HUDEP-2 (cell line): Measurements from ENCODE around the gene CEL.
"Not testable (repeated sequence)": the region's sequence is repeated elsewhere in the genome, so short reads cannot be mapped to it uniquely, and the experiment has no call there.

Source experiments
- DNase-seq, 76 experiments: peaks; one replicate each; lab custom pipeline; 2025; ENCODE audit not compliant: unreplicated experiment in 76 of 76; lab: John Stamatoyannopoulos, UW

CEL gene

GRCh38 chr9:133061764-133062145 is at the start of gene CEL:
TSS of gene CEL (plus strand) at chr9:133061981. CDS start at chr9:133062003, 22 bp downstream.
- DNase-seq = not testable (repeated sequence)

GRCh38 chr9:133014696-133015095 is 47.1 kb upstream of the CEL start:
- peak in 3 of 76 experiments; percentile 4 to 47 (median 16) for DNase-seq

GRCh38 chr9:133023117-133023890 is 38.5 kb upstream of the CEL start:
- DNase-seq = peak in 46 of 76 experiments; percentile 6 to 63 (median 35)

DNA sequence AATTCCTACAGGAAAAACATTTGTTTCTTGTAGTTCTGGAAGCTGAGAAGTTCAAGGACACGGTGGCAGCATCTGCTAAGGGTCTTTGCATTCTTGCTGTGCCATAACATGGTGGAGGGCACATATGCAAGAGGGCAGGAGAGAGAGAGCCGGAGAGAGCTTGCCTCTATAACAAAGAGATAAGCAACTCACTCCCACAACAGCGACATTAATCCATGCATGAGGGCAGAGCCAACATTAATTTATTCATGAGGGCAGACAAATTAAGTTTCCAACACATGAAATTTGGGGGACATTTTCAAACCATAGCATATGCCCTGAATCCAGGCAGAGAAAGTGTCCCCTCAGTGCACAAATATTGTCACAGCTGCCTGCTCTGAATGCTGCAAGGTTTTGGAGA is 35.4 kb upstream of the CEL start:
- no peak for DNase-seq

GRCh38 chr9:133027134-133027533 is 34.6 kb upstream of the CEL start:
- no peak for DNase-seq

DNA sequence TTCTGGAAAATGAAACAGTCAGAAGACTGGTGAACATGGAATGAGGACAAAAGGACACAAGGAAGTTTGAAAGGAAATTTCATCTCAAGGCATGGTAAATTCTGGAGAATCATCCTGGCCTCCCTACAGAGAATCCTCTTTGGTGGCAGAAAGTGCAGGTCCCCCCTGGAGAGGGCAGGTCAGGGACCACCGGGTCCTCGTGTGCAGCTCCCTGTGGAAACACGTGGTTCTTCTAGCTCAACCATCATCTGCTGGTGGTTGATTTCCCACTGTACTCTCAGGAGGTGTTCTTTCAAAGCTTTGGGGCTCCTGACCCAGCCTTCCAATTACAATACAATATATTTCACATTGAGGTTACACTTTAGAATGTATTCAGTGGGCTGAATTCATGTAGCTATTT is 33.6 kb upstream of the CEL start:
- DNase-seq = no peak

GRCh38 chr9:133029994-133030316 is 31.8 kb upstream of the CEL start:
- DNase-seq = no peak

- DNase-seq = peak; percentile 57 to 99 (median 91)
Observed at GRCh38 chr9:133030317-133031129, 31.3 kb upstream of the CEL start, which contains the start of gene GTF3C5. TSS of gene GTF3C5 (plus strand) at chr9:133030997. CDS start at chr9:133031012, 15 bp downstream.

- DNase-seq = no peak
Observed at GRCh38 chr9:133031130-133031422, 30.7 kb upstream of the CEL start.

DNA sequence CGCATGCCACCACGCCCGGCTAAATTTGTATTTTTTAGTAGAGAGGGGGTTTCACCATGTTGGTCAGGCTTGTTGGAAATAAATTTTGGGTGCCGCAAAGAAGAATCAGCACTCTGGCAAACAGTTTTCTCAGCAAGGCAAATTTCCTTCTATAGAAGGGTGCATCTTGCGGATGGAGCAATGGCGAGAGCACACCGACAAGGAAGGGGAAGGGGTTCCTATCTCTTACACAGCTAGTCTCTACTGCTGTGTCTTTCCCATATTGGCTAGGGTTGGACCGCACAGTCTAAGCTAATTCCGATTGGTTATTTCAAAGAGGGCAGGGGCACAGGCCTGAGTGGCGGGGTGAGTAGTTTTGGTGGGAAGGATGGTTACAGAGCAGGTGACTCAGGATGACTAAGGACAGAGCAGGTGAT is 30.3 kb upstream of the CEL start:
- peak in 1 of 76 experiments; percentile 24 for DNase-seq

- DNase-seq = no peak
Observed at GRCh38 chr9:133032171-133032570, 29.6 kb upstream of the CEL start.

DNA sequence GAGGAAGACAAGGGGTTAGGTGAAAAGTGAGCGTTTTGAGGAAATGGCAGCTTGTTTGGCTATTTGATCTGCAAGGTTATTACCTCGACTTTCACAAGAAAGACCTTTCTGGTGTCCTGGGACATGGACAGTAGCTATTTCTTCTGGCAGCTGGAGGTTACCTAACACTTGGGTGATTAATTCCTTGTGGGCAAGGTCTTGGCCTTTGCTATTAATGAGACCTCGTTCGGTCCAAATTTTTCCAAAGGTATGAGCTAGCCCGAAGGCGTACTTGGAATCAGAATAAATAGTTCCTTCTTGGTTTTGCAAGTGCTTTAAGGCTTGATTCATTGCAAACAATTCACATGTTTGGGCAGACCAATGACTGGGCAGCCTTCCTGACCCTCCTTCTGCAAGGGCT is 26.1 kb upstream of the CEL start:
- DNase-seq = no peak

- no peak for DNase-seq
Observed at GRCh38 chr9:133037775-133038515, 23.8 kb upstream of the CEL start.

DNA sequence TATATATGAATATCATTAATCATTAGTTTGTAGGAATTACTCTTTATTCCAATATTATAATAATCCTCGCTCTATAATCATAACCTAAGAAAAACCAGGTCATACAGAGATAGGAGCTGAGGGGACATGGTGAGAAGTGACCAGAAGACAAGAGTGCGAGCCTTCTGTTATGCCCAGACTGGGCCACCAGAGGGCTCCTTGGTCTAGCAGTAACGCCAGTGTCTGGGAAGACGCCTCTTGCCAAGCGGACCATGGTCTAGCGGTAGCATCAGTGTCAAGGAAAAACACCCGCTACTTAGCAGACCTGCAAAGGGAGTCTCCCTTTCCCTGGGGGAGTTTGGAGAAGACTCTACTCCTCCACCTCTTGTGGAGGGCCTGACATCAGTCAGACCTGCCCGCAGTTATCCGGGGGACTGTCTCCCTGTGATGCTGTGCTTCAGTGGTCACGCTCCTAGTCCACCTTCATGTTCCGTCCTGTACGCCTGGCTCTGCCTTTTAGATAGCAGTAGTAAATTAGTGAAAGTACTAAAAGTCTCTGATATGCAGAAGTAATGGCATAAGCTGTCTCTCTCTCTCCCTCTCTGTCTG is 20.8 kb upstream of the CEL start:
- peak in 50 of 76 experiments; percentile 8 to 77 (median 39) for DNase-seq

DNA sequence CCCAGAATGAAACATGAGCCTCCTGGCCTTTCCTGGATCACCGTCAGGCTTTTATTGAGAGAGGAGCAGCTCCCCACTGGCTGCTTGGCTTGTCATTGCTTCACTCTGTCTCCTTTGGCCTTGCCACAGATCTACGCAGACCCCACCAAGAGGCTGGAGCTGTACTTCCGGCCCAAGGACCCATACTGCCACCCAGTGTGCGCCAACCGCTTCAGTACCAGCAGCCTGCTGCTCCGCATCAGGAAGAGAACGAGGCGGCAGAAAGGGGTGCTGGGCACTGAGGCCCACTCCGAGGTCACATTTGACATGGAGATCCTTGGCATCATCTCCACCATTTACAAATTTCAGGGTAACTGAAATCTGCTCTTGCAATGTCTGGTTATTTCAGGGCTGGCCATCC is 19.8 kb upstream of the CEL start:
- no peak for DNase-seq

DNA sequence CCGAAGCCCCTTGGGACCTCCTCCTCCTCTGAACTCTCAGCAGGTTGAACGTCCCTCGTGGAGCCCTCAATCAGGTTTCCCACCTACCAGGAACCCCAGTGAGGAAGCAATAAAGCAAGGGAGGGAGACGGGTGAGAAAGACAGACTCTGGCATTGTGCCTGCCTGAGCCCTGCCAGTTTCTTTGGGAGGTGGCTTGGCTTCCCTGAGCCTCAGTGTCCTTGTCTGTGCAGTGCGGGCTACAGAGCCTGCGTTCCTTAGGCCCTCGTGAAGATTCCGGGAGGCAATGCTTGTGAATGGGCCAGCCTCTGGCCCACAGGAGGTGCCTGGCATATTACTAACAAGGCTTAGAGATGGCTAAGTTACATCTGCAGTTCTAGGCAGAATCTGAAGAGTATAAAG is 19.1 kb upstream of the CEL start:
- no peak for DNase-seq

GRCh38 chr9:133043449-133044035 is 18.2 kb upstream of the CEL start:
- DNase-seq = no peak

- no peak for DNase-seq
Observed at GRCh38 chr9:133044125-133044524, 17.7 kb upstream of the CEL start.

DNA sequence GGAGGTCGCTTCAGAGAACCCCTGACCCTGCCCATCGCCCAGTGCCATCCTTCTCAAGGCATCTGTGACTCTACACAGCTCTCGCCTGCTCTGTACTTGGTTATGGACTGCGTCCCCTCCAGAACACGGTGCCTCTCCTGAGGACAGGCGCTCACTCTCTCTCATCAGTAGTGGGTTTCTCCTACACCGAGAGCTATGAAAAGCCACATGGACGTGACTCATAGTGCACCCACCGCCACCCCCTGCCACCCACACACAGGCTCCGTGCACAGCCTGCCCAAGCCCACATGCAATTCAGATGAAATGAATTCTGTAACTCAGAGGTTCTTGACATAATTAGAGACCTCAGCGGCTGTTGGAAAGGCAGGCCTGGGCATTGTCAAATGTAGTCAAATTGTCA is 17.1 kb upstream of the CEL start:
- DNase-seq = no peak

- DNase-seq = no peak
Observed at GRCh38 chr9:133045132-133045531, 16.6 kb upstream of the CEL start.
